Vagina (tissue), 2 donors: Measurements from ENCODE around the gene SSTR1. TPM values are rescaled to one million over a fixed set of nuclear protein-coding genes. Genes with fewer than 3 reads are reported as not detected.

Source experiments
- DNase-seq, 2 donors: peaks; one replicate each; pipeline ENCODE4 v3.0.0-alpha.2; 2017; ENCODE audit errors: extremely low spot score in 2 of 2
- H3K27ac ChIP-seq: fragments of 200-600 bp; sonication (generic); one replicate; pipeline ENCODE4 v1.5.1; 2019
- H3K27me3 ChIP-seq: fragments of 200-600 bp; sonication (generic); one replicate; pipeline ENCODE4 v1.5.1; 2019
- H3K36me3 ChIP-seq, 2 donors: fragments of 200-600 bp; sonication (generic); one replicate each; pipeline ENCODE4 v1.5.1; 2017 to 2019
- H3K4me1 ChIP-seq: fragments of 200-600 bp; sonication (generic); one replicate; pipeline ENCODE4 v1.5.1; 2019
- H3K4me3 ChIP-seq, 2 donors: fragments of 200-600 bp; sonication (generic); 1 replicate in 1 of 2; 2 replicates in 1 of 2; pipeline ENCODE4 v1.5.1; 2016 to 2019
- H3K9me3 ChIP-seq: fragments of 200-600 bp; sonication (generic); one replicate; pipeline ENCODE4 v1.5.1; 2019
- CTCF ChIP-seq, 3 experiments: fragments of 450-650 bp in 2 of 3; fragments of 200-600 bp in 1 of 3; sonication (generic) in 1 of 3; IDR thresholded peaks; one replicate each; pipeline ENCODE4 v1.5.1; 2017 to 2019; ENCODE audit warnings: antibody characterized with exemption in 3 of 3, mild to moderate bottlenecking in 2 of 3, moderate library complexity in 2 of 3
- POLR2A ChIP-seq, 2 donors: fragments of 450-650 bp; IDR thresholded peaks; one replicate each; pipeline ENCODE4 v1.6.1; 2017; ENCODE audit warnings: antibody characterized with exemption in 2 of 2, mild to moderate bottlenecking in 2 of 2, moderate library complexity in 2 of 2
- POLR2AphosphoS5 ChIP-seq, 2 donors: sonication (generic); formaldehyde crosslinking; IDR thresholded peaks; one replicate each; pipeline ENCODE4 v1.9.0; 2017; ENCODE audit warnings: antibody characterized with exemption in 2 of 2, mild to moderate bottlenecking in 2 of 2, low read depth in 1 of 2; ENCODE audit not compliant: insufficient read depth in 1 of 2
- intact Hi-C: fragments of 100-400 bp; cut with DNase I; formaldehyde crosslinking; loops from one replicate; pipeline ENCODE4 v1.15.1; 2023
- total RNA-seq: library from RNA; depleted of rRNA; stranded (reverse); fragments of >200 nt; gene quantifications from one replicate; pipeline ENCODE4 v1.2.3, GENCODE V29; 2016

Gene SSTR1
- total RNA-seq, 1 donor from 2014 or later = 1.2 TPM

DNA sequence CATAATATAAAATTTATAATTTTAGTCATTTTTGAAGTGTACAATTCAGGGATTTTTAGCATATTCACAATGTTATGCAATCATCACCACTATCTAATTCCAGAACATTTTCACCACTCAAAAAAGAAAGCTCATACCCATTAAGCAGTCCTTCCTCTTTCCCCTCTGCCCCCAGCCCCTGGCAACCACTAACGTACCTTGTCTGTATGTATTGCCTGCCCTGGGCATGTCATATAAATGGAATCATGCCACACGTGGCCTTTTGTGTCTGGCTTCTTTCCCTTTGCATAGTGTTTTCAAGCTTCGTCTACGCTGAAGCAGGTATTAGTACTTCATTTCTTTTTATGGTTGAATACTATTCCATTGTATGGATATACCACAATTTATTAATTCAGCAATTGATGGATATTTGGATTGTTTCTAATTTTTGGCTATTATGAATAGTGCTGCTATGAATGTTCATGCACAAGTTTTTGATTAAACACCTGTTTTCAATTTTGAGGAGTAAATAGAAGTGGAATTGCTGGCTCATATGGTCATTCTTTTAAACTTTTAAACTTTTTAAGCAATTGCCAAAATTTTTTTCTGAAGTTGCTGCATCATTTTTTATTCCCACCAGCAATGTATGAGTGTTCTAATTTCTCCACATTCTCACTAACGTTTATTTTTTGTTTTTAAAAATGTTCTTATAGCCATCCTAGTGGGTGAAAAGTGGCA lies 1.6 kb upstream of the SSTR1 start:
- no peaks in the 10 kb centered on the region for H3K27me3 ChIP-seq
- H3K9me3 ChIP-seq = no peaks in the 10 kb centered on the region
- peaks cover 30% of the 10 kb centered on the region for H3K4me1 ChIP-seq
- TF ChIP-seq CTCF (IDR thresholded peaks at IDR 0.05) (no peak), POLR2AphosphoS5 (IDR thresholded peaks at IDR 0.05; ENCODE audit: insufficient read depth in 1 of 2, low read depth in 1 of 2) (no peak), POLR2A (IDR thresholded peaks at IDR 0.05) (no peak)
- no peak for DNase-seq
- no peak overlapping the region for H3K27ac ChIP-seq
- H3K36me3 ChIP-seq = no peaks in the 10 kb centered on the region
- intact Hi-C loops = no loop called here
- H3K4me3 ChIP-seq = no peak overlapping the region

DNA sequence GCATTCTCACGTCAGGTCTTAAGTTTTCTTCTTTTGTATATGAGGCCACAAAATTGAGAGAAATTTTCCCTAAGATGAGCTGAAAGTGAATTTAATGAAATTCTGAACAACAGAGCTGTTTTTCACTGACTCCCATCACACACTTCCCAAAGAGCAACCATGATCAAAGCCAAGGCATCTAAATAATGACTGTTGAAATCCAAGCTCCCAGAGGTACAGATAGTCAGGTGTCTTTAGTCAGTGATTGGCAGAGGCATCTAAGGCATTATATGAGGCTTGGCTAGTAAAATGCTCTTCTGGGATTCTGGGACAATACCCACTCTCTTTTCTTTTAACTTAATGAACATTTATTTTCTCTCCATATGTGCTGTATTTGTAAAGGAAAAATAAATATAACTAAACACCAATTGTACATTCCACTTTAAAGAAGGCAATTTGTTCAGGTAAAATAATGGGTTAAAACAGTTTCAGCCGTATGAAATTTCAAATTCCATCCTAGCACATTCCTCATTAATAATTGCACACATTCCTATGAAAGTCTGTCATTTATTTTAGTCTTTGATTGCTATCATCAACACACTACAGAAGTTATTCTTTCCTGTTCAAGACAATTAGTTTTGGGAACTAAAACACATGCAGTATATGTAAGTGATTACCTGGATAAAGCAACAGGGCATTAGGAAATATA lies 871 bp upstream of the SSTR1 start:
- no peaks in the 10 kb centered on the region for H3K27me3 ChIP-seq
- peaks cover 34% of the 10 kb centered on the region for H3K4me1 ChIP-seq
- no peak for DNase-seq
- no peak overlapping the region for H3K4me3 ChIP-seq
- no peaks in the 10 kb centered on the region for H3K36me3 ChIP-seq
- H3K9me3 ChIP-seq = no peaks in the 10 kb centered on the region
- intact Hi-C loops = no loop called here
- no peak overlapping the region for H3K27ac ChIP-seq
- TF ChIP-seq POLR2A (IDR thresholded peaks at IDR 0.05) (no peak), POLR2AphosphoS5 (IDR thresholded peaks at IDR 0.05; ENCODE audit: insufficient read depth in 1 of 2, low read depth in 1 of 2) (no peak), CTCF (IDR thresholded peaks at IDR 0.05) (no peak)

DNA sequence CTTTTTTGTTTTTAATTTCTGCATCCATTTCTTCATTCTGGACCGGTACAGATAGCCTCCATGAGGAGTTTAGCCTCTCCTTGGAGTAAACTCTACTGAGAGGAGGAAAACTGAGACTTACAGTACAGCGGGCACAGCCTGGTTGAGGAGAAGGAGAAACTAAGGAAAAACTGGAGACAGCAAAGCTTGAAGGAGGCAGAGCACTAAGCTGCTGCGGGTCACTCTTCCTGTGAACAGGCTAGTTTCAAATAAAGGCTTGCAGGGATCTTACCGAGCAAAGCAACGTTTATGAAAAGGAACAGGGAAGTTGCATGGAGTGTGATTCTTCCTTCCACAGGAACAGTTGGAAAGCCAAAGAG lies 348 bp upstream of the SSTR1 start:
- no peak for TF ChIP-seq POLR2AphosphoS5 (IDR thresholded peaks at IDR 0.05; ENCODE audit: insufficient read depth in 1 of 2, low read depth in 1 of 2)
- TF ChIP-seq CTCF (IDR thresholded peaks at IDR 0.05) = no peak
- no peak for TF ChIP-seq POLR2A (IDR thresholded peaks at IDR 0.05)
- H3K36me3 ChIP-seq = no peaks in the 10 kb centered on the region
- no peaks in the 10 kb centered on the region for H3K27me3 ChIP-seq
- peak overlapping the region in 1 of 2 donors; percentile 32 for H3K4me3 ChIP-seq
- H3K4me1 ChIP-seq = peaks cover 34% of the 10 kb centered on the region
- H3K27ac ChIP-seq = no peak overlapping the region
- intact Hi-C loops = no loop called here
- H3K9me3 ChIP-seq = no peaks in the 10 kb centered on the region
- no peak for DNase-seq

DNA sequence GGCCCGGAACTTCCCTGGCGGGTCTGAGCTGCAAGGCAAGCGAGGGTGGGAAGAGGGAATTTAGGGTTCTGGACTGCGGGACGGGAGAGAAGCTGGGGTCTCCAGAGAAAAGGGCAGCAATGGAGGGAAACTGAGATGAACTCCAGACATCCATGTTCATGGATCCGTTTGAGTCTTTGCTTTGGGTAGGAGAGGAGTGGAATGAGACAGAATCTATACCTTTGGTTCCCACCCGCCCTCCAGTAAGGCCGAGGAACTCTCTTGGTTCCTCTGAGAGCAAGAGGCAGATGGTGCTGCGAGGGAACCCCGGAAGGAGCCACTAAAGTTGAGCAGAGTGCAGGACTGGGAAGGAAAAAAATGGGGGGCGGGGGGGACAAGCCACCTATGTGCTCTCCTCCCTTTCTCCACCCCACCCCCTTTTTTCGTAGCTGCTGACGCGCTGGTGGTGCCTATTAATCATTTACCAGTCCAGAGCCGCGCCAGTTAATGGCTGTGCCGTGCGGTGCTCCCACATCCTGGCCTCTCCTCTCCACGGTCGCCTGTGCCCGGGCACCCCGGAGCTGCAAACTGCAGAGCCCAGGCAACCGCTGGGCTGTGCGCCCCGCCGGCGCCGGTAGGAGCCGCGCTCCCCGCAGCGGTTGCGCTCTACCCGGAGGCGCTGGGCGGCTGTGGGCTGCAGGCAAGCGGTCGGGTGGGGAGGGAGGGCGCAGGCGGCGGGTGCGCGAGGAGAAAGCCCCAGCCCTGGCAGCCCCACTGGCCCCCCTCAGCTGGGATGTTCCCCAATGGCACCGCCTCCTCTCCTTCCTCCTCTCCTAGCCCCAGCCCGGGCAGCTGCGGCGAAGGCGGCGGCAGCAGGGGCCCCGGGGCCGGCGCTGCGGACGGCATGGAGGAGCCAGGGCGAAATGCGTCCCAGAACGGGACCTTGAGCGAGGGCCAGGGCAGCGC lies 1.2 kb downstream of the SSTR1 start:
- Histone ChIP-seq H3K4me1 (peaks cover 34% of the 10 kb centered on the region), H3K27me3 (no peaks in the 10 kb centered on the region), H3K36me3 (no peaks in the 10 kb centered on the region), H3K9me3 (no peaks in the 10 kb centered on the region), H3K27ac (no peak overlapping the region), H3K4me3 (peak overlapping the region; percentile 31 to 32)
- intact Hi-C loops = no loop called here
- no peak for DNase-seq
- TF ChIP-seq POLR2A (IDR thresholded peaks at IDR 0.05) (no peak), CTCF (IDR thresholded peaks at IDR 0.05) (no peak), POLR2AphosphoS5 (IDR thresholded peaks at IDR 0.05; ENCODE audit: insufficient read depth in 1 of 2, low read depth in 1 of 2) (no peak)
